Cardiac muscle cell (in vitro differentiated cells and primary cell): ENCODE results near the gene VIL1. TPM values are rescaled to one million over a fixed set of nuclear protein-coding genes. Genes with fewer than 3 reads are reported as not detected.

ENCODE experiments used
- DNase-seq, 2 donors: peaks; one replicate each; pipeline versions ENCODE4 v3.0.0 to v3.0.0-alpha.2; 2010 to 2017; ENCODE audit warnings: low read depth in 1 of 2, low spot score in 1 of 2
- H3K27ac ChIP-seq: fragments of 200-600 bp; sonication (generic); 2 replicates; pipeline ENCODE4 v1.5.1; 2016
- H3K27me3 ChIP-seq: fragments of 200-600 bp; sonication (generic); 2 replicates; pipeline ENCODE4 v1.6.0; 2016; ENCODE audit warnings: control low read depth
- H3K36me3 ChIP-seq: fragments of 200-600 bp; sonication (generic); 2 replicates; pipeline ENCODE4 v1.5.1; 2016; ENCODE audit warnings: control low read depth
- H3K4me1 ChIP-seq: fragments of 200-600 bp; sonication (generic); 2 replicates; pipeline ENCODE4 v1.8.1; 2017; ENCODE audit warnings: low read depth, mild to moderate bottlenecking, mixed run types
- H3K4me3 ChIP-seq: fragments of 200-600 bp; sonication (generic); 2 replicates; pipeline ENCODE4 v1.5.1; 2016; ENCODE audit warnings: mild to moderate bottlenecking
- H3K9me3 ChIP-seq: fragments of 200-600 bp; sonication (generic); 2 replicates; pipeline ENCODE4 v1.5.1; 2017; ENCODE audit warnings: low read depth, mild to moderate bottlenecking, control low read depth
- CTCF ChIP-seq: IDR thresholded peaks from 2 replicates; pipeline ENCODE4 v1.5.1; 2012; ENCODE audit warnings: low read depth, mild to moderate bottlenecking, low read length
- polyA plus RNA-seq: library from polyadenylated mRNA; unstranded; fragments of >200 nt; fragmentation: Nextera tagmentation; extraction: Ambion mirVana; gene quantifications from 2 replicates; pipeline ENCODE4 v1.2.1, GENCODE V29; 2016
- total RNA-seq: library from RNA; depleted of rRNA; stranded (reverse); fragments of >200 nt; gene quantifications from 2 replicates; pipeline ENCODE4 v1.2.3, GENCODE V29; 2016

VIL1 gene
- total and polyA plus RNA-seq, 2 experiments from 2014 or later, result 0.63 to 0.65 TPM

DNA sequence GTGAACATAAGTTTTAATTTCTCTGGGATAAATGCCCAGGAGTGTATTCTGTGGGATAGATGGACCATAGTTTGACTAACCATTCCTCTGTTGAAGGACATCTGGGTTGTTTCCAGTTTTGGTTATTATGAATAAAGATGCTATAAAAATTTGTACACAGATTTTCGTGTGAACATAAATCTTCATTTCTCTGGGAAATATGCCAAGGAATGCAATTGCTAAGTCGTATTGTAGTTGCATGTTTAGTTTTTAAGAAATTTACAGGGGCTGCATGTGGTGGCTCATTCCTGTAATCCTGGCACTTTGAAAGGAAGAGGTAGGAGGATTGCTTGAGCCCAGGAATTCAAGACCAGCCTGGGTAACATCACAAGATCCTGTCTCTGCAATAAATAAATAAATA lies 43.7 kb upstream of the VIL1 start:
- Histone ChIP-seq H3K27ac (no peak overlapping the region), H3K36me3 (no peaks in the 10 kb centered on the region), H3K9me3 (no peaks in the 10 kb centered on the region), H3K4me1 (no peaks in the 10 kb centered on the region), H3K27me3 (no peaks in the 10 kb centered on the region), H3K4me3 (no peak overlapping the region)
- DNase-seq, result peak in 1 of 2 donors; percentile 80
- no peak for TF ChIP-seq CTCF

- no peak overlapping the region for H3K4me3 ChIP-seq
- H3K27ac ChIP-seq, result no peak overlapping the region
- H3K27me3 ChIP-seq, result no peaks in the 10 kb centered on the region
- no peaks in the 10 kb centered on the region for H3K4me1 ChIP-seq
- no peaks in the 10 kb centered on the region for H3K9me3 ChIP-seq
- DNase-seq, result no peak
- no peaks in the 10 kb centered on the region for H3K36me3 ChIP-seq
- TF ChIP-seq CTCF, result no peak
Observed at GRCh38 chr2:218378053-218378452, 40.9 kb upstream of the VIL1 start.

DNA sequence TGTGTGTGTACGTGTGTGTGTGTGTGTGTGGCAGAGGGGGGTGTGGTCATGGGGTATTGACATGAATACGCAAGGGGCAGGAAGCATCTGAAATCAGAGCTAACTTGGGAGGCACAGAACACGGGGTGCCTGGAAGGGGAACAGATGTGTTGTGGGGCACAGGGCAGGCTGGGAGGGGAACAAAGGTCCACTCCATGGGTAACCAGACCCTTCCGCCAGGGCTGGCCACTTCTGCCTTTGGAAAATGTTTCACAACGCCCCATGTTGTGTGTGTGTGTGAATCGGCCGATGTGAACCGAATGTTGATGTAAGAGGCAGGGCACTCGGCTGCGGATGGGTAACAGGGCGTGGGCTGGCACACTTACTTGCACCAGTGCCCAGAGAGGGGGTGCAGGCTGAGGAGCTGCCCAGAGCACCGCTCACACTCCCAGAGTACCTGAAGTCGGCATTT lies 37.0 kb upstream of the VIL1 start, which contains the start of gene SLC11A1:
Gene SLC11A1, plus strand, starts transcription at position 358 of the 451 bp plus-strand sequence. CDS start 96 bp downstream, outside the sequence.
- TF ChIP-seq CTCF, result no peak
- Histone ChIP-seq H3K4me3 (no peak within 1 kb of the TSS), H3K36me3 (no peaks in the 10 kb centered on the region), H3K27ac (no peak within 1 kb of the TSS), H3K27me3 (no peaks in the 10 kb centered on the region), H3K4me1 (no peaks in the 10 kb centered on the region), H3K9me3 (no peaks in the 10 kb centered on the region)
- DNase-seq, result no peak

- no peak for DNase-seq
- H3K36me3 ChIP-seq, result no peaks in the 10 kb centered on the region
- H3K4me3 ChIP-seq, result no peak overlapping the region
- TF ChIP-seq CTCF, result no peak
- H3K27ac ChIP-seq, result no peak overlapping the region
- no peaks in the 10 kb centered on the region for H3K9me3 ChIP-seq
- H3K27me3 ChIP-seq, result no peaks in the 10 kb centered on the region
- no peaks in the 10 kb centered on the region for H3K4me1 ChIP-seq
Observed at GRCh38 chr2:218382785-218383184, 36.1 kb upstream of the VIL1 start.

- H3K36me3 ChIP-seq, result no peaks in the 10 kb centered on the region
- H3K9me3 ChIP-seq, result no peaks in the 10 kb centered on the region
- H3K4me3 ChIP-seq, result no peak overlapping the region
- no peak for TF ChIP-seq CTCF
- DNase-seq, result no peak
- H3K4me1 ChIP-seq, result no peaks in the 10 kb centered on the region
- H3K27me3 ChIP-seq, result no peaks in the 10 kb centered on the region
- H3K27ac ChIP-seq, result no peak overlapping the region
Observed at GRCh38 chr2:218383892-218384519, 34.9 kb upstream of the VIL1 start.
